Right cardiac atrium (tissue), 5 donors: ENCODE measurements around the gene ST6GAL1. TPM values are rescaled to one million over a fixed set of nuclear protein-coding genes. Genes with fewer than 3 reads are reported as not detected.

ENCODE experiments used
- ATAC-seq, 2 donors: fragments of 200-7000 bp; cut with Tn5 transposase; one replicate each; pipeline versions ENCODE4 v1.8.0 to v1.9.1; 2020; ENCODE audit warnings: moderate library complexity in 2 of 2, mild to moderate bottlenecking in 1 of 2
- DNase-seq, 3 donors: peaks; one replicate each; pipeline ENCODE4 v3.0.0-alpha.2; 2020
- H3K27ac ChIP-seq: one replicate; pipeline ENCODE4 v1.5.1; 2013; ENCODE audit warnings: mild to moderate bottlenecking, low read length, control low read depth, moderate library complexity
- H3K27me3 ChIP-seq: one replicate; pipeline ENCODE4 v1.6.1; 2013; ENCODE audit not compliant: control insufficient read depth, insufficient read depth
- H3K4me1 ChIP-seq: one replicate; pipeline ENCODE4 v1.6.1; 2013; ENCODE audit warnings: low read length; ENCODE audit not compliant: control insufficient read depth, insufficient read depth
- H3K4me3 ChIP-seq: one replicate; pipeline ENCODE4 v1.5.1; 2013; ENCODE audit warnings: low read length, control low read depth
- H3K9me3 ChIP-seq: one replicate; pipeline ENCODE4 v1.6.1; 2013; ENCODE audit warnings: low read length; ENCODE audit not compliant: control insufficient read depth
- WGBS: extraction: QIAGEN DNeasy Blood & Tissue Kit; methylation state at CpG from one replicate; pipeline ENCODE4 v1.1.7; 2013; 5-methylcytosine and 5-hydroxymethylcytosine counted together
- intact Hi-C, 4 donors: fragments of 100-400 bp; cut with DNase I; formaldehyde crosslinking; loops; one replicate each; pipeline versions ENCODE4 v1.11.0 to v1.14.0; 2022 to 2023
- polyA plus RNA-seq: library from polyadenylated mRNA; stranded (reverse); fragments of 200-250 nt; gene quantifications from one replicate; pipeline ENCODE4 v1.2.3, GENCODE V29; 2013
- total RNA-seq, 4 donors: library from RNA; stranded (reverse); fragmentation: NEBNext Ultra II Directional; extraction: Animal tissue kit (Norgen Biotek cat#: 25700); gene quantifications; one replicate each; pipeline ENCODE4 v1.2.1, GENCODE V29; 2021
- donor health status: healthy with polysubstance abuse.
- donor health status: DM: no; HTN: yes; CAD: no.
- donor health status: DM: no; HTN: no; CAD: no.
- donor health status: DM: no; HTN: yes; CAD: no; lungs with severe emphysema.
- donor health status: DM: yes; HTN: yes; CAD: no.

ST6GAL1 gene
- total and polyA plus RNA-seq, 5 donors: 25.2 to 69.2 (median 64.7) TPM

GRCh38 chr3:187085021-187085666 is 154.8 kb downstream of the ST6GAL1 start:
- peaks cover 5% of the 10 kb centered on the region for H3K4me1 ChIP-seq
- H3K4me3 ChIP-seq: no peak overlapping the region
- intact Hi-C loops: no loop called here
- no peaks in the 10 kb centered on the region for H3K9me3 ChIP-seq
- H3K27ac ChIP-seq: peak overlapping the region; percentile 5
- 56% methylated on average over 5 of the region's 5 CpGs for WGBS
- no peaks in the 10 kb centered on the region for H3K27me3 ChIP-seq
- ATAC-seq (peak; percentile 64 to 83), DNase-seq (no peak)

DNA sequence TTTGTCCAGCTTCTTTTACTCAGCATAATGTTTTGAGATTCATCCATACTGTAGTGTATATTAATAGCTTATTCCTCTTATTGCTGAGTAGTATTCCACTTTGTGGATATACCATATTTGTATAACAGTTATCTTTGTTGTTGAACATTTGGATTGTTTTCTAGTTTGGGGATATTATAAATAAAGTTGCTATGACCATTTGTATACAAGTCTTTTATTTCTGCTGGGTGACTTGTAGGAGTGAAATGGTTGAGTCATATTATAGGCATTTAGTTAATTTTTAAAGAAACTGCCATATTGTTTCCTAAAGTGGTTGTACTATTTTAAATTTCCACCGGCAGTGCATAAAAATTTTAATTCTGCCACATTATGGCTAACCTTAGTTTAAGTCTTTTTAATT is 155.6 kb downstream of the ST6GAL1 start:
- H3K4me1 ChIP-seq: peaks cover 5% of the 10 kb centered on the region
- H3K27me3 ChIP-seq: no peaks in the 10 kb centered on the region
- intact Hi-C loops: no loop called here
- DNase-seq (no peak), ATAC-seq (no peak)
- 98% methylated on average over 1 of the region's 1 CpG for WGBS
- no peak overlapping the region for H3K27ac ChIP-seq
- H3K4me3 ChIP-seq: no peak overlapping the region
- no peaks in the 10 kb centered on the region for H3K9me3 ChIP-seq

GRCh38 chr3:187086831-187087230 is 156.5 kb downstream of the ST6GAL1 start:
- no peaks in the 10 kb centered on the region for H3K27me3 ChIP-seq
- intact Hi-C loops: no loop called here
- H3K4me3 ChIP-seq: no peak overlapping the region
- H3K4me1 ChIP-seq: peaks cover 5% of the 10 kb centered on the region
- no peak for DNase-seq
- ATAC-seq: no peak
- H3K9me3 ChIP-seq: no peaks in the 10 kb centered on the region
- 96% methylated on average over 3 of the region's 3 CpGs for WGBS
- H3K27ac ChIP-seq: no peak overlapping the region

DNA sequence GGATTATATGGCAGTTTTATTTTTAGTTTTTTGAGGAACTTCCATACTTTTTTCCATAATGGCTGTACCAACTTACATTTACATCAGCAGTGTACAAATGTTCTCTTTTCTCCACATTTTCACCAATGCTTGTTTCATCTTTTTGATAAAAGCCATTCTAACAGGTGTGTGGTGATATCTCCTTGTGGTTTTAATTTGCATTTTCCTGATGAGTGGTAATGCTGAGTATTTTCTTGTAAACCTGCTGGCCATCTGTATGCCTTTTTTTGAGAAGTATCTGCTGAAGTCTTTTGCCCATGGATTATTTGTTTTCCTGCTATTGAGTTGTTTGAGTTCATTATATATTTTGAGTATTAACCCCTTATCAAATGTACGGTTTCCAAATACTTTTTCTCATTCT is 158.4 kb downstream of the ST6GAL1 start:
- ATAC-seq: no peak
- WGBS: 63% methylated on average over 1 of the region's 1 CpG
- no peaks in the 10 kb centered on the region for H3K4me1 ChIP-seq
- no peak overlapping the region for H3K27ac ChIP-seq
- intact Hi-C loops: no loop called here
- H3K4me3 ChIP-seq: no peak overlapping the region
- no peaks in the 10 kb centered on the region for H3K27me3 ChIP-seq
- no peaks in the 10 kb centered on the region for H3K9me3 ChIP-seq
- DNase-seq: no peak

DNA sequence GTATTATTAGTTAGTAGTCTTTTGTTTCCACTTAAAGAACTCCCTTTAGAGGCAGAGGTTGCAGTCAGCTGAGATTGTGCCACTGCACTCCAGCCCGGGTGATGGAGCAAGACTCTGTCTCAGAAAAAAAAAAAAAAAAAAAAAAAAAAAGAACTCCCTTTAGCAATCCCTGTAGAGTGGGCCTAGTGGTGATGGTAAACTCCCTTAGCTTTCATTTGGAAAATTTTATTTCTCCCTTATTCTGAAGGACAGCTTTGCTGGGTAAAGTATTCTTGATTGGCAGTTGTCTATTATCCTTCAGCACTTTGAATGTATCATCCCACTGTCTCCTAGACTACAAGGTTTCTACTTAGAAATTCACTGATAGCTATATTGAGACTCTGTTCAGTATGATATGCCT is 163.0 kb downstream of the ST6GAL1 start:
- WGBS: 84% methylated on average over 1 of the region's 1 CpG
- H3K9me3 ChIP-seq: no peaks in the 10 kb centered on the region
- no peak overlapping the region for H3K27ac ChIP-seq
- intact Hi-C loops: no loop called here
- H3K4me1 ChIP-seq: no peaks in the 10 kb centered on the region
- H3K4me3 ChIP-seq: no peak overlapping the region
- no peaks in the 10 kb centered on the region for H3K27me3 ChIP-seq
- DNase-seq (no peak), ATAC-seq (no peak)

- H3K4me1 ChIP-seq: peaks cover 8% of the 10 kb centered on the region
- no peaks in the 10 kb centered on the region for H3K27me3 ChIP-seq
- no peaks in the 10 kb centered on the region for H3K9me3 ChIP-seq
- ATAC-seq: no peak
- intact Hi-C loops: no loop called here
- no peak overlapping the region for H3K27ac ChIP-seq
- H3K4me3 ChIP-seq: no peak overlapping the region
- DNase-seq: no peak
- 86% methylated on average over 2 of the region's 2 CpGs for WGBS
Measured at GRCh38 chr3:187098923-187099512, 168.7 kb downstream of the ST6GAL1 start.

GRCh38 chr3:187101184-187102072 is 171.1 kb downstream of the ST6GAL1 start:
- H3K27me3 ChIP-seq: no peaks in the 10 kb centered on the region
- DNase-seq (peak; percentile 87 to 92 (median 91)), ATAC-seq (peak; percentile 87 to 88)
- H3K9me3 ChIP-seq: no peaks in the 10 kb centered on the region
- 28% methylated on average over 9 of the region's 9 CpGs for WGBS
- peak overlapping the region; percentile 54 for H3K27ac ChIP-seq
- peak overlapping the region; percentile 12 for H3K4me3 ChIP-seq
- intact Hi-C loops: loop anchor here in 1 of 4 donors (10.0 kb wide), 1 partner anchor 167 kb away; the partner anchor contains the start of gene ST6GAL1
- peaks cover 10% of the 10 kb centered on the region for H3K4me1 ChIP-seq

GRCh38 chr3:187102073-187102634 is 171.8 kb downstream of the ST6GAL1 start:
- DNase-seq: peak in 1 of 3 donors; percentile 24
- Histone ChIP-seq H3K9me3 (no peaks in the 10 kb centered on the region), H3K4me3 (peak overlapping the region; percentile 12), H3K4me1 (peaks cover 10% of the 10 kb centered on the region), H3K27me3 (no peaks in the 10 kb centered on the region), H3K27ac (peak overlapping the region; percentile 54)
- intact Hi-C loops: loop anchor here in 1 of 4 donors (10.0 kb wide), 1 partner anchor 167 kb away; the partner anchor contains the start of gene ST6GAL1
- WGBS: 78% methylated on average over 1 of the region's 1 CpG
- ATAC-seq: no peak

GRCh38 chr3:187103251-187103650 is 172.9 kb downstream of the ST6GAL1 start:
- DNase-seq (no peak), ATAC-seq (no peak)
- no peak overlapping the region for H3K4me3 ChIP-seq
- no peak overlapping the region for H3K27ac ChIP-seq
- intact Hi-C loops: loop anchor here in 1 of 4 donors (10.0 kb wide), 1 partner anchor 168 kb away; the partner anchor contains the start of gene ST6GAL1
- no peaks in the 10 kb centered on the region for H3K9me3 ChIP-seq
- H3K27me3 ChIP-seq: no peaks in the 10 kb centered on the region
- WGBS: 96% methylated on average over 5 of the region's 5 CpGs
- peaks cover 10% of the 10 kb centered on the region for H3K4me1 ChIP-seq

GRCh38 chr3:187104342-187104741 is 174.0 kb downstream of the ST6GAL1 start:
- H3K4me3 ChIP-seq: no peak overlapping the region
- H3K27me3 ChIP-seq: no peaks in the 10 kb centered on the region
- H3K9me3 ChIP-seq: no peaks in the 10 kb centered on the region
- H3K4me1 ChIP-seq: peaks cover 10% of the 10 kb centered on the region
- ATAC-seq: peak; percentile 21 to 25
- WGBS: 74% methylated on average over 7 of the region's 7 CpGs
- intact Hi-C loops: loop anchor here in 1 of 4 donors (10.0 kb wide), 1 partner anchor 170 kb away; the partner anchor contains the start of gene ST6GAL1
- H3K27ac ChIP-seq: peak overlapping the region; percentile 48
- DNase-seq: peak in 1 of 3 donors; percentile 76
